Smooth muscle cell (in vitro differentiated cells): ENCODE measurements around the gene TNFRSF1B. TPM values are rescaled to one million over a fixed set of nuclear protein-coding genes. Genes with fewer than 3 reads are reported as not detected.

Experiments
- DNase-seq: peaks from one replicate; lab custom pipeline; 2025; ENCODE audit not compliant: unreplicated experiment; lab: John Stamatoyannopoulos, UW
- H2AFZ ChIP-seq: fragments of 200-600 bp; sonication (generic); 2 replicates; pipeline ENCODE4 v1.6.0; 2016; ENCODE audit warnings: antibody characterized with exemption, low read depth, mild to moderate bottlenecking
- H3F3A ChIP-seq: fragments of 200-600 bp; sonication (generic); 2 replicates; pipeline ENCODE4 v1.6.0; 2017; ENCODE audit warnings: antibody characterized with exemption, low read depth
- H3K27ac ChIP-seq: fragments of 200-600 bp; sonication (generic); 2 replicates; pipeline ENCODE4 v1.5.1; 2016; ENCODE audit warnings: low read depth, mild to moderate bottlenecking
- H3K27me3 ChIP-seq: fragments of 200-600 bp; sonication (generic); 2 replicates; pipeline ENCODE4 v1.6.1; 2016; ENCODE audit warnings: low read depth, mild to moderate bottlenecking
- H3K36me3 ChIP-seq: fragments of 200-600 bp; sonication (generic); 2 replicates; pipeline ENCODE4 v1.5.1; 2016; ENCODE audit warnings: low read depth
- H3K4me1 ChIP-seq: fragments of 200-600 bp; sonication (generic); 2 replicates; pipeline ENCODE4 v1.5.1; 2016; ENCODE audit warnings: low read depth
- H3K4me2 ChIP-seq: fragments of 200-600 bp; sonication (generic); 2 replicates; pipeline ENCODE4 v1.6.0; 2016; ENCODE audit warnings: mild to moderate bottlenecking
- H3K4me3 ChIP-seq: fragments of 200-600 bp; sonication (generic); 2 replicates; pipeline ENCODE4 v1.5.1; 2016; ENCODE audit warnings: mild to moderate bottlenecking
- H3K79me2 ChIP-seq: fragments of 200-600 bp; sonication (generic); 2 replicates; pipeline ENCODE4 v1.6.0; 2016; ENCODE audit warnings: low read depth, mild to moderate bottlenecking
- H3K9ac ChIP-seq: fragments of 200-600 bp; sonication (generic); 2 replicates; pipeline ENCODE4 v1.6.0; 2016; ENCODE audit warnings: low read depth
- H3K9me3 ChIP-seq: fragments of 200-600 bp; sonication (generic); replicated peaks from 2 replicates; pipeline ENCODE4 v1.5.1; 2016; ENCODE audit warnings: low read depth
- H4K20me1 ChIP-seq: fragments of 200-600 bp; sonication (generic); 2 replicates; pipeline ENCODE4 v1.6.0; 2016; ENCODE audit warnings: low read depth
- WGBS: methylation state at CpG from one replicate; pipeline ENCODE4 v1.1.7; 2016; ENCODE audit warnings: low lambda C conversion rate; 5-methylcytosine and 5-hydroxymethylcytosine counted together
- polyA plus RNA-seq: library from polyadenylated mRNA; unstranded; fragments of >200 nt; fragmentation: Nextera tagmentation; extraction: Ambion mirVana; gene quantifications from 2 replicates; pipeline ENCODE4 v1.2.1, GENCODE V29; 2016
- total RNA-seq: library from RNA; depleted of rRNA; stranded (reverse); fragments of >200 nt; gene quantifications from 2 replicates; pipeline ENCODE4 v1.2.3, GENCODE V29; 2014
- TF ChIP-seq, protein P1 (sequence below): fragments of 200-600 bp; sonication (generic); IDR thresholded peaks from 2 replicates; pipeline ENCODE4 v1.5.1; 2017; ENCODE audit warnings: borderline replicate concordance, mild to moderate bottlenecking, antibody characterized with exemption; ENCODE audit not compliant: insufficient read depth, poor library complexity, severe bottlenecking

The TNFRSF1B gene
- total and polyA plus RNA-seq, 2 experiments from 2014 or later = 9.0 to 20.3 TPM

DNA sequence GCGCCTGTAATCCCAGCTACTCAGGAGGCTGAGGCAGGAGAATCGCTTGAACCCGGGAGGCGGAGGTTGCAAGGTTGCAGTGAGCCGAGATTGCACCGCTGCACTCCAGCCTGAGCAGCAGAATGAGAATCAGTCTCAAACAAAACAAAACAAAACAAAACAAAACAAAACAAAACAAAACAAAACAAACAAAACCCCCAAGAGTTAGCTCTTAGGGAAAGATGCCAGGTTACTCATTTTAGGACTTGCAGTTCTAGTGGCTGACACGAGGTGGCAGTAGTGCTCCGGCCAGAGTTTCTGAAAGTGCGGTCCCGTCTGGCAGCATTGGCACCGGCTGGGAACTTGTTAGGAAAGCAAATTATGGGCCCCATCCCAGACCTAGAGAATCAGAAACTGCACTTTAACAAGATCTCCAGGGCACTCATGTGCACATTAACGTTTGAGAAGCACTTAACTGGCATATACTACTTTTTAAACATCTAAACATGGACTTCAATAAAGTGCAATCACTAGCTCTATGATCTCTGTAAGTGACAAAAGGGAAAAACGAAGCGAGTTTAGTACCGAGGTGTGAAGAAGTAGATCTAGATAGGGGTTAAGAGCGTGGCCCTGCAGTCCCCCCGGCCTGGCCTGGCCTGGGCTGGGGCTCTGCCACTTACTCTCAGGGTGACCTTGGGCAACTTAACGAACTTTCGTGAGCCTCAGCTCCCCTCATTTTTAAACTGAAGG is 41.9 kb upstream of the TNFRSF1B start:
- H4K20me1 ChIP-seq = no peaks in the 10 kb centered on the region
- no peak overlapping the region for H3K27ac ChIP-seq
- no peak overlapping the region for H2AFZ ChIP-seq
- H3K4me2 ChIP-seq = no peak overlapping the region
- no peak overlapping the region for H3K4me3 ChIP-seq
- H3K79me2 ChIP-seq = no peaks in the 10 kb centered on the region
- no peaks in the 10 kb centered on the region for H3K27me3 ChIP-seq
- DNase-seq = peak; percentile 47
- no peak overlapping the region for H3K9ac ChIP-seq
- no peaks in the 10 kb centered on the region for H3K36me3 ChIP-seq
- H3F3A ChIP-seq = no peaks in the 10 kb centered on the region
- H3K4me1 ChIP-seq = no peaks in the 10 kb centered on the region
- TF ChIP-seq, protein P1, sequence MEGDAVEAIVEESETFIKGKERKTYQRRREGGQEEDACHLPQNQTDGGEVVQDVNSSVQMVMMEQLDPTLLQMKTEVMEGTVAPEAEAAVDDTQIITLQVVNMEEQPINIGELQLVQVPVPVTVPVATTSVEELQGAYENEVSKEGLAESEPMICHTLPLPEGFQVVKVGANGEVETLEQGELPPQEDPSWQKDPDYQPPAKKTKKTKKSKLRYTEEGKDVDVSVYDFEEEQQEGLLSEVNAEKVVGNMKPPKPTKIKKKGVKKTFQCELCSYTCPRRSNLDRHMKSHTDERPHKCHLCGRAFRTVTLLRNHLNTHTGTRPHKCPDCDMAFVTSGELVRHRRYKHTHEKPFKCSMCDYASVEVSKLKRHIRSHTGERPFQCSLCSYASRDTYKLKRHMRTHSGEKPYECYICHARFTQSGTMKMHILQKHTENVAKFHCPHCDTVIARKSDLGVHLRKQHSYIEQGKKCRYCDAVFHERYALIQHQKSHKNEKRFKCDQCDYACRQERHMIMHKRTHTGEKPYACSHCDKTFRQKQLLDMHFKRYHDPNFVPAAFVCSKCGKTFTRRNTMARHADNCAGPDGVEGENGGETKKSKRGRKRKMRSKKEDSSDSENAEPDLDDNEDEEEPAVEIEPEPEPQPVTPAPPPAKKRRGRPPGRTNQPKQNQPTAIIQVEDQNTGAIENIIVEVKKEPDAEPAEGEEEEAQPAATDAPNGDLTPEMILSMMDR = peak; percentile 99
- WGBS = 58% methylated on average over 19 of the region's 19 CpGs
- H3K9me3 ChIP-seq = no peaks in the 10 kb centered on the region

DNA sequence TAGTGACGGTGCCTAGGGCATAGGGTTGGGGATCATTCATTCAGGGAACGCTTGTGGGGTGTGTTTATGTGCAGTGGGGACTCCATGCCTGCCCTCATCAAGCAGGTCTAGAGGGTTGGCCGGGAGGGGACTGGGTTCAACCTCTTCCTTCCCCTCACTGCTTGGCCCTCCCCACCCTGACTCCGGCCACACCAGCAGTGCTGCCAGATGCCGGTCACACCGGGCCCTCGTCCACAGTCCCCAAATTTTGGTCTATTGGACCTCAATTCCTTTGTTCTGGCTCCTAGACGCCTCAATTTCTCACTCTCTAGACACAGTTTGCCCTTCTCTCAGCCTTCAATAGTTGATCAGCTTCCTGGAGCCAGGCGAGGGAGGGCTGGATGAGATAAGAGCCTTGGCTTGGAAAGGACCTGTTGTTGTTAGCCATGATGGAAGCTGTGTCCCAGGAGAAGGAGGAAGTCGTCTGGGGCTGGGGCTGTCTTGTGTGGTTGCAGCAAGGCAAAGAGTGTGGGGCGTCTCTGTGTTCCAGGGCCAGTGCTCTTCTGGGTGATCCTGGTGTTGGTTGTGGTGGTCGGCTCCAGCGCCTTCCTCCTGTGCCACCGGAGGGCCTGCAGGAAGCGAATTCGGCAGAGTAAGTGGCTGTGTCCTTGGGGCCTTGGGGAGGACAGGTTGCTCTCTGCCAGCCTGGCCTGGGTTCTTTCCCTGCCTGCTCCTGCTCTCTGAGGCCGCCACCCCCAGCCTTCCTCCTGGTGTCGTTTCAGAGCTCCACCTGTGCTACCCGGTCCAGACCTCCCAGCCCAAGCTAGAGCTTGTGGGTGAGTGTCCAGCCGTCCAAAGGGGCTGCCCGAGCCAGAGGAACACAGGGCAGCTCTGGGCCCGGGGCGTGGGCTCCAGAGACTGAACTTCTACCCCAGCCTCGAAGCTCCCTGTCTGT is 41.1 kb upstream of the TNFRSF1B start:
- TF ChIP-seq, protein P1 = no peak
- H3K4me3 ChIP-seq = no peak overlapping the region
- no peak for DNase-seq
- no peaks in the 10 kb centered on the region for H3K79me2 ChIP-seq
- no peak overlapping the region for H3K27ac ChIP-seq
- WGBS = 91% methylated on average over 23 of the region's 24 CpGs
- H4K20me1 ChIP-seq = no peaks in the 10 kb centered on the region
- H3K9me3 ChIP-seq = no peaks in the 10 kb centered on the region
- no peak overlapping the region for H3K9ac ChIP-seq
- no peaks in the 10 kb centered on the region for H3K36me3 ChIP-seq
- H3K4me2 ChIP-seq = no peak overlapping the region
- H3F3A ChIP-seq = no peaks in the 10 kb centered on the region
- H3K4me1 ChIP-seq = no peaks in the 10 kb centered on the region
- no peak overlapping the region for H2AFZ ChIP-seq
- no peaks in the 10 kb centered on the region for H3K27me3 ChIP-seq

DNA sequence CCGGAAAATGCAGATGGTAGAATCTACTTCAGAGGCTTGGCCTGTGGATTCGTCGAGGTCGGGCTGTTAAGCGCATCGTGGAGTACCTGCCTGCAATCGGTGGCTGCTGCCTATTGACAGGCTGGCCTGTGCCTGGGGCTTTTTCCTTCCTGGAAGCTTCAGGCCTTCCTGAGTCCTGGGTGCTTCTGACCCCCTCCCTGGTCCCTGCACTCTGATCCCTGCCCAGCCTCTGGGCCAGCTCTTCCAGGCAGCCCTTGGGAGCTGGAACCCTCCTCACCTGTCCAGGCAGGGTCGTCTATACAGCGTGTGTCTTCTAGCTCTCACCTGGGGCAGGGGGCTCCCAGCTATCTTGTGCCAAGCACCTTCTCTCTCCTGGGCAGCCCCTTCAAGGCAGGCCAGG is 40.0 kb upstream of the TNFRSF1B start:
- no peaks in the 10 kb centered on the region for H3K36me3 ChIP-seq
- WGBS = 88% methylated on average over 9 of the region's 9 CpGs

More for the DNA sequence above, 40.0 kb upstream of the TNFRSF1B start:
- Histone ChIP-seq H3K4me3 (no peak overlapping the region), H3K79me2 (no peaks in the 10 kb centered on the region), H4K20me1 (no peaks in the 10 kb centered on the region), H3K27me3 (no peaks in the 10 kb centered on the region), H3K27ac (no peak overlapping the region), H3K9me3 (no peaks in the 10 kb centered on the region), H3K4me1 (no peaks in the 10 kb centered on the region), H3K4me2 (no peak overlapping the region), H3F3A (no peaks in the 10 kb centered on the region), H2AFZ (no peak overlapping the region), H3K9ac (no peak overlapping the region)
- TF ChIP-seq, protein P1 = no peak
- DNase-seq = no peak
